Glutamatergic neuron (in vitro differentiated cells): Measurements from ENCODE around the gene RPLP2. TPM values are rescaled to one million over a fixed set of nuclear protein-coding genes. Genes with fewer than 3 reads are reported as not detected.

Source experiments
- DNase-seq: peaks from one replicate; pipeline ENCODE4 v3.0.0; 2022
- H3K27ac Mint-ChIP-seq: one replicate; pipeline ENCODE4 v1.8.0; 2020; ENCODE audit warnings: mild to moderate bottlenecking, mixed read lengths, inconsistent platforms; ENCODE audit not compliant: unreplicated experiment
- H3K27me3 Mint-ChIP-seq: one replicate; pipeline ENCODE4 v1.8.0; 2020; ENCODE audit warnings: mild to moderate bottlenecking, moderate library complexity, mixed read lengths, inconsistent platforms; ENCODE audit not compliant: unreplicated experiment
- H3K36me3 Mint-ChIP-seq: one replicate; pipeline ENCODE4 v1.8.0; 2020; ENCODE audit warnings: mild to moderate bottlenecking, mixed read lengths, inconsistent platforms; ENCODE audit not compliant: unreplicated experiment
- H3K4me1 Mint-ChIP-seq: one replicate; pipeline ENCODE4 v1.8.0; 2020; ENCODE audit warnings: mild to moderate bottlenecking, low read depth, mixed read lengths, inconsistent platforms; ENCODE audit not compliant: unreplicated experiment
- H3K4me3 Mint-ChIP-seq: one replicate; pipeline ENCODE4 v1.8.0; 2020; ENCODE audit warnings: mild to moderate bottlenecking, mixed read lengths, inconsistent platforms; ENCODE audit not compliant: unreplicated experiment
- H3K9me3 Mint-ChIP-seq: one replicate; pipeline ENCODE4 v1.8.0; 2020; ENCODE audit warnings: mild to moderate bottlenecking, moderate library complexity, mixed read lengths, inconsistent platforms; ENCODE audit not compliant: unreplicated experiment
- total RNA-seq: library from RNA; stranded (reverse); fragmentation: NEBNext Ultra II Directional; extraction: Animal tissue kit (Norgen Biotek cat#: 25700); gene quantifications from one replicate; pipeline ENCODE4 v1.2.1, GENCODE V29; 2021; ENCODE audit not compliant: unreplicated experiment
- TF ChIP-seq, protein P1 (sequence below): fragments of 200-600 bp; sonication (generic); IDR thresholded peaks from one replicate; pipeline ENCODE4 v1.5.0; 2021; ENCODE audit not compliant: partially characterized antibody, unreplicated experiment

RPLP2 gene
- total RNA-seq, 1 donor from 2014 or later = 997 TPM

DNA sequence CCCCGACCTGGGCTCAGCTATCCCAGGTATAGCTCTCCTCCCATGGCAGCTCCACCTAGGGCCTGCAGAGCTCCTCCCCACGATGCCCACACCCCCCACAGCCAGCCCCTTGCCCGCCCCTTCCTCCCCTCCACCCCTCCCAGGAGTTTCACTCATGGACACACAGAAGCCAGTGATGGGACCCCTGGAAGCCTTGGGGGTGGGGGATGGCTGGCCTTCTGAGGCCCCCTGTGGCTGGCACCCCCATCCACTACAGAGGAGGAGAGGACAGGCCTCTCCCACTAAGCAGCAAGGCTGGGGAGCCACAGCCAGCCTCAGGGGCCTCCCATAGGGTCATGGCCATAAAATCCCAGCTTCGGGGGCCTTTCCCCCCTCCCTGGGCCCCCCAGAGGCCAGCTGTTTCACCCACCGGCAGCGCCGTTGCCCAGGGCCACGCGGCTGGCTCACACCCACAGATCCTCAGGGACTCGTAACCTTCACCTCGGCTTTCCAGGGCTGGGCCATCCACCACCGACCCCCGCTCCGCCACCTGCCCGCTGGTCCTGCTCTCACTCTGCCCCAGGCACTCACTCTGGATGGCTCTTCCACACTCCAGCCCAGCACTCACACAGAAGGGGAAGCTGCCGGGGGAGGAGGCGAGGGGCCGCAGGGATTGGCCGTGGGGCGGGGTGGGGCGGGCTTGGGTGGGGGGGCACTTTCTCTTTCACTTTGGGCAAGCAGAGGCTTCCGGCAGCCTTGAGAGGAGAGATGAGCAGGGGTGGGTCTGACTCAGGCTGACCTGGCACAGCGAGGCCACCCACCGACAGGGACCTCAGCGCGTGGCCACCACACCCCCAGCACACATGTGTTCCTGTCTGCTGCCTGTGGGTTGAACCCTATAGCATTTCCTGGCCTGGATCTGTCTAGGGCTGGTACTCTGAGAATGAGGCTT lies 13.9 kb upstream of the RPLP2 start:
- Mint-ChIP-seq H3K27me3 (peaks cover 7% of the 10 kb centered on the region), H3K27ac (peak overlapping the region; percentile 96), H3K36me3 (no peaks in the 10 kb centered on the region), H3K4me3 (peak overlapping the region; percentile 88), H3K9me3 (peaks cover 7% of the 10 kb centered on the region), H3K4me1 (peaks cover 8% of the 10 kb centered on the region)
- TF ChIP-seq, protein P1, sequence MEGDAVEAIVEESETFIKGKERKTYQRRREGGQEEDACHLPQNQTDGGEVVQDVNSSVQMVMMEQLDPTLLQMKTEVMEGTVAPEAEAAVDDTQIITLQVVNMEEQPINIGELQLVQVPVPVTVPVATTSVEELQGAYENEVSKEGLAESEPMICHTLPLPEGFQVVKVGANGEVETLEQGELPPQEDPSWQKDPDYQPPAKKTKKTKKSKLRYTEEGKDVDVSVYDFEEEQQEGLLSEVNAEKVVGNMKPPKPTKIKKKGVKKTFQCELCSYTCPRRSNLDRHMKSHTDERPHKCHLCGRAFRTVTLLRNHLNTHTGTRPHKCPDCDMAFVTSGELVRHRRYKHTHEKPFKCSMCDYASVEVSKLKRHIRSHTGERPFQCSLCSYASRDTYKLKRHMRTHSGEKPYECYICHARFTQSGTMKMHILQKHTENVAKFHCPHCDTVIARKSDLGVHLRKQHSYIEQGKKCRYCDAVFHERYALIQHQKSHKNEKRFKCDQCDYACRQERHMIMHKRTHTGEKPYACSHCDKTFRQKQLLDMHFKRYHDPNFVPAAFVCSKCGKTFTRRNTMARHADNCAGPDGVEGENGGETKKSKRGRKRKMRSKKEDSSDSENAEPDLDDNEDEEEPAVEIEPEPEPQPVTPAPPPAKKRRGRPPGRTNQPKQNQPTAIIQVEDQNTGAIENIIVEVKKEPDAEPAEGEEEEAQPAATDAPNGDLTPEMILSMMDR = no peak
- DNase-seq = peak; percentile 78

DNA sequence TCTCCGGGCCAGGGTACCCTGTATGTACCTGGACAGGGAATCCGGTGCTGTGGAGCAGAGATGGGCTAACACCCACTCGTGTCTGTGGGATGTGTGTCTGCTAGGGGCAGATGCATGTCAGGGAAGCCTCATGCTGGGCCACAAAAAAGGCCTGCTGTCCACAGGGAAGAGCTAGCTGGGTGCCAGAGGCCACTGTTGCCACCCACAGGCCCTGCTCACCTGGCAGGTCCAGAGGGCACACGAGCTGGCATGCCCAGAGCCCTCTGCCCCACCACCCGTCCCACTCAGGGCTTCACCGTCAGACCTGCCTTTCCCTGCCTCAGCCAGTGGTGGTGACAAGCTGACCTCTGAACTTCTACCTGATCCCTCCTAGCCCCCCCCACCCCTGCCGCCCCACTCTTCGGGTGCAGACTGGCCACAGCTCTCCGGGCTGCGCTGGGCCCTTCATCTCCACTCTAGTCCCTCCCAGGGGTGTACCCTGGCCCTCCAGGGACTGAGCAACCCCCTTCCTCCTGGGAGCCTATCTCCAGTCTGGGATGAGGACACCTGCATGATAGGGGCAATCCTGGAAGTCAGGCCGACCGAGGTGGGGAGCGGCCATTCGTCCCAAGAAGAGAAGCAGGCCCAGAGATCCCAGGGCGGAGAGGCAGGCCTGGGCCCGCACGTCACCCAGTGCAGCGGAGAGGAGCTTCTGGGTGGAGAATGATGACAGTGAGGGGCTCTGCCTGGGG lies 13.0 kb upstream of the RPLP2 start:
- no peak for DNase-seq
- H3K27ac Mint-ChIP-seq = peak overlapping the region; percentile 96

DNA sequence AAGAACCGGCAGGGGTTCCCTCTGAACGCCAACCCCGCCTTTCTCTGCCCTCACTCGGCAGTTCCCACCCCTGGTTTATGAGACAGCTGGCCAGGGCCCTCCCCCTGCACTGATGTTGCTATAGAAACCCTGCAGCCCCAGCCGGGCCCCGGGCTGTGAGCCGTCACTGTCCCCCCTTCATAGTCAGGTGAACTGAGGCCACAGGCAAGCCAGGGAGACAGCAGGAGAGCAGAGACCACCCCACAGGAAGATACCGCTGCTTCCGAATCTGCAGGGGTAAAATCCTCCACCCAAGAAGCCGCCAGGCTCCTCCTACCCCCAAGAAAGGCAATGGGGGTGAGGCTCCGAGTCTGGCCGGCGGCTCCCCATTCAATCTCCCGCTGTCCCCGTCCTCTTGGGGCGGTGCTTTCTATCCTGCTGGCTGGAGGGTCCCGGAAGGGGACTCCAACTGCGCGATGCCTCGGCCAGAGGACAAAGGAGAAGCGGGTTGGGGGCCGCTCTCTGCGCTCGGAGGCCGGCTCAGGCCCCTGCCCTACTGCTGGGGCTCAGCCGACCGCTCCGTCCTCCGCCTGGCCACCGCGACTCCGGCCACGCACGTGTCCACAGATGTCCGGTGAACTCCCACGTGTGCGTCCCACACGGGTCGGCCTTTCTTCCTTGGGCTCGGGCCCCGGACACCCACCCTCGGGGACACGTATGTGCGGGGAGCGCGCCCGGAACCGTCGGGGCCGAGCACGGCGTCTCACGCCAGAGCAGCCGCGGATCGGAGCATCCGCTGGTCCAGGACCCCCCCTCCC lies 12.3 kb upstream of the RPLP2 start:
- peak overlapping the region; percentile 96 for H3K27ac Mint-ChIP-seq
- peaks cover 5% of the 10 kb centered on the region for H3K9me3 Mint-ChIP-seq
- H3K4me1 Mint-ChIP-seq = peaks cover 8% of the 10 kb centered on the region
- peaks cover 7% of the 10 kb centered on the region for H3K27me3 Mint-ChIP-seq
- DNase-seq = peak; percentile 84
- peak overlapping the region; percentile 88 for H3K4me3 Mint-ChIP-seq
- TF ChIP-seq, protein P1 = no peak
- H3K36me3 Mint-ChIP-seq = no peaks in the 10 kb centered on the region

More for the DNA sequence above, 13.0 kb upstream of the RPLP2 start:
- peaks cover 7% of the 10 kb centered on the region for H3K27me3 Mint-ChIP-seq
- peak overlapping the region; percentile 88 for H3K4me3 Mint-ChIP-seq
- H3K9me3 Mint-ChIP-seq = peaks cover 5% of the 10 kb centered on the region
- TF ChIP-seq, protein P1 = no peak
- H3K36me3 Mint-ChIP-seq = no peaks in the 10 kb centered on the region
- peaks cover 8% of the 10 kb centered on the region for H3K4me1 Mint-ChIP-seq

DNA sequence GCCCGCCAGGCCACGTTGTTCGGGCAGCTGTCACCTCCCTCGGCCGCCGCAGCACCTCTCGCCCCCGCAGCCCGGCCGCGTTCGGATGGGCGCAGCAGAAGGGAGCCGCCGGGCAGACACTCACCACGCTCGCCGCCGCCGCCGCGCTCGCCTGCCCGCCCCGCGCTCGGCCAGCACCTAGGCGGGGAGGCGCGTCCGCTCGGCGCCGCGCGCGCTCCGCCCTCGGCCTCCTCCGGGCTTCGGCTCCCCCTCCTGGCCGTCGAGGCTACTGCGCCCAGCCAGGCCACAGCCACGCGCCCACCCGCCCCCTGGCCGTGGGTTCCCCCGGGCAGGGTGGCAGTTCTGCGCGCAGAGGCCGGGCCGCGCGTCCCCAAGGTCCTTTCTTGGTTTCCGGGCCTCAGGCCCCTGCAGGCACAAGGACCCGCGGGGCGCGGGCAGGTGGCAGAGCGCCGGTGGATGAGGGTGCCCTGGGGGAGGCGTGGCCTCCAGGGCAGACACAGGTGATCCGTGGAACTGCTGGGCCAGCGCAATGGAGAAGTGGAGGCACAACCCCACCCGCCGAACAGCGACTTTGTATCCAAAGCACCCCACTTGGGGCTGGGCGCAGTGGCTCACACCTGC lies 11.6 kb upstream of the RPLP2 start, which contains the start of gene SLC25A22:
TSS of gene SLC25A22 (minus strand) at position 189 of the 621 bp plus-strand sequence. CDS start 3,275 bp downstream, outside the sequence.
- Mint-ChIP-seq H3K36me3 (no peaks in the 10 kb centered on the region), H3K4me3 (peak within 1 kb of the TSS; percentile 88), H3K27me3 (peaks cover 7% of the 10 kb centered on the region), H3K9me3 (peaks cover 5% of the 10 kb centered on the region), H3K4me1 (peaks cover 8% of the 10 kb centered on the region), H3K27ac (peak within 1 kb of the TSS; percentile 96)
- peak; percentile 93 for DNase-seq
- TF ChIP-seq, protein P1 = peak; percentile 91
